RWPE1 (cell line): ENCODE data around the gene DHTKD1.

Experiments
- CTCF ChIA-PET: fragments of 350-600 bp; sonication (Branson Sonifier 250); formaldehyde crosslinking; extraction: SDS; loops from one replicate; lab custom pipeline; 2021; lab: Yijun Ruan, JAX
- POLR2A ChIA-PET: fragments of 400-600 bp; formaldehyde crosslinking; extraction: SDS; loops from one replicate; lab custom pipeline; 2020; ENCODE audit warnings: antibody characterized with exemption; ENCODE audit not compliant: low non-redundant PET; lab: Yijun Ruan, JAX
- DNase-seq: peaks from one replicate; pipeline ENCODE4 v3.0.0; 2012; ENCODE audit warnings: low spot score
- H3K27ac ChIP-seq: fragments of 450-650 bp; 2 replicates; pipeline ENCODE4 v1.5.1; 2017
- CTCF ChIP-seq: fragments of 450-650 bp; conservative IDR thresholded peaks from 2 replicates; pipeline ENCODE4 v1.5.1; 2017; ENCODE audit warnings: low read depth, mild to moderate bottlenecking

The DHTKD1 gene

GRCh38 chr10:12045596-12045995 lies 23.2 kb upstream of the DHTKD1 start:
- POLR2A ChIA-PET: no interaction called here
- H3K27ac ChIP-seq: no peak overlapping the region
- DNase-seq: no peak
- CTCF ChIA-PET: no interaction called here
- no peak for TF ChIP-seq CTCF

- no peak overlapping the region for H3K27ac ChIP-seq
- ChIA-PET CTCF (no interaction called here), POLR2A (no interaction called here)
- TF ChIP-seq CTCF: no peak
- DNase-seq: no peak
Measured at GRCh38 chr10:12048547-12048946, 20.2 kb upstream of the DHTKD1 start.

- POLR2A ChIA-PET: no interaction called here
- no peak for DNase-seq
- H3K27ac ChIP-seq: no peak overlapping the region
- TF ChIP-seq CTCF: no peak
- CTCF ChIA-PET: no interaction called here
Measured at GRCh38 chr10:12050528-12050927, 18.2 kb upstream of the DHTKD1 start.

GRCh38 chr10:12051241-12051640 lies 17.5 kb upstream of the DHTKD1 start:
- no peak for TF ChIP-seq CTCF
- POLR2A ChIA-PET: interaction anchor here (0.5 kb wide), 1 partner anchor 18 kb away, joined by 5 read pairs; no protein-coding TSS in a partner anchor

GRCh38 chr10:12055732-12056131 lies 13.0 kb upstream of the DHTKD1 start:
- no peak for DNase-seq
- CTCF ChIA-PET: interaction anchor here (0.6 kb wide), 1 partner anchor 1698 kb away, joined by 3 read pairs; no protein-coding TSS in a partner anchor
- no peak overlapping the region for H3K27ac ChIP-seq
- POLR2A ChIA-PET: no interaction called here
- no peak for TF ChIP-seq CTCF

More at GRCh38 chr10:12051241-12051640, 17.5 kb upstream of the DHTKD1 start:
- CTCF ChIA-PET: no interaction called here
- no peak overlapping the region for H3K27ac ChIP-seq
- DNase-seq: no peak

- H3K27ac ChIP-seq: no peak overlapping the region
- no peak for TF ChIP-seq CTCF
- ChIA-PET CTCF (no interaction called here), POLR2A (no interaction called here)
- no peak for DNase-seq
Measured at GRCh38 chr10:12056748-12057147, 12.0 kb upstream of the DHTKD1 start.
